HG03469 (cell line): ENCODE data around the gene SULT1A2.
"Not testable (repeated sequence)": the region's sequence is repeated elsewhere in the genome, so short reads cannot be mapped to it uniquely, and the experiment has no call there.

Experiments used
- ATAC-seq: cut with Tn5 transposase; IDR thresholded peaks from one replicate; pipeline ENCODE4 v1.9.1; 2021; ENCODE audit warnings: mild to moderate bottlenecking, moderate library complexity, moderate number of reproducible peaks; ENCODE audit not compliant: unreplicated experiment

Gene SULT1A2

GRCh38 chr16:28596840-28597691 is at the start of gene SULT1A2:
SULT1A2 (minus strand) TSS chr16:28597050; CDS start chr16:28595930, 1,120 bp downstream.
- no peak for ATAC-seq

- not testable (repeated sequence) for ATAC-seq
These were observed 43.1 kb upstream of the SULT1A2 start for GRCh38 chr16:28639959-28640358.

GRCh38 chr16:28638359-28638758 is 41.5 kb upstream of the SULT1A2 start:
- not testable (repeated sequence) for ATAC-seq

GRCh38 chr16:28637765-28638164 is 40.9 kb upstream of the SULT1A2 start, which contains the start of gene NPIPB8:
NPIPB8 (plus strand) TSS chr16:28638065; CDS start chr16:28638361, 296 bp downstream.
- ATAC-seq = not testable (repeated sequence)

- ATAC-seq = not testable (repeated sequence)
These were observed 39.4 kb upstream of the SULT1A2 start for GRCh38 chr16:28636093-28636823.

GRCh38 chr16:28630905-28631304 is 34.1 kb upstream of the SULT1A2 start:
- not testable (repeated sequence) for ATAC-seq

GRCh38 chr16:28623172-28623711 is 26.4 kb upstream of the SULT1A2 start:
- no peak for ATAC-seq

- ATAC-seq = not testable (repeated sequence)
These were observed 25.8 kb upstream of the SULT1A2 start for GRCh38 chr16:28622532-28623171.

- ATAC-seq = no peak
These were observed 24.8 kb upstream of the SULT1A2 start for GRCh38 chr16:28621481-28622155.

- not testable (repeated sequence) for ATAC-seq
These were observed 23.5 kb upstream of the SULT1A2 start for GRCh38 chr16:28620316-28620715.

- ATAC-seq = no peak
These were observed 21.0 kb upstream of the SULT1A2 start for GRCh38 chr16:28617874-28618273.

GRCh38 chr16:28616636-28617035 is 19.8 kb upstream of the SULT1A2 start:
- no peak for ATAC-seq

- not testable (repeated sequence) for ATAC-seq
These were observed 19.4 kb upstream of the SULT1A2 start for GRCh38 chr16:28616224-28616577.

- ATAC-seq = not testable (repeated sequence)
These were observed 18.8 kb upstream of the SULT1A2 start for GRCh38 chr16:28615486-28616223.

- not testable (repeated sequence) for ATAC-seq
These were observed 17.7 kb upstream of the SULT1A2 start for GRCh38 chr16:28614561-28614960.

GRCh38 chr16:28613912-28614311 is 17.1 kb upstream of the SULT1A2 start:
- ATAC-seq = not testable (repeated sequence)

GRCh38 chr16:28612359-28613280 is 15.8 kb upstream of the SULT1A2 start:
- ATAC-seq = not testable (repeated sequence)

- ATAC-seq = no peak
These were observed 13.8 kb upstream of the SULT1A2 start for GRCh38 chr16:28610595-28611191.
